Measurements from ENCODE around the gene TRIM71. TPM values are rescaled to one million over a fixed set of nuclear protein-coding genes. Genes with fewer than 3 reads are reported as not detected.
"Not testable (repeated sequence)": the region's sequence is repeated elsewhere in the genome, so short reads cannot be mapped to it uniquely, and the experiment has no call there.

Gene TRIM71
- polyA plus RNA-seq, 3 donors, result 0.02 to 0.33 (median 0.06) TPM

DNA sequence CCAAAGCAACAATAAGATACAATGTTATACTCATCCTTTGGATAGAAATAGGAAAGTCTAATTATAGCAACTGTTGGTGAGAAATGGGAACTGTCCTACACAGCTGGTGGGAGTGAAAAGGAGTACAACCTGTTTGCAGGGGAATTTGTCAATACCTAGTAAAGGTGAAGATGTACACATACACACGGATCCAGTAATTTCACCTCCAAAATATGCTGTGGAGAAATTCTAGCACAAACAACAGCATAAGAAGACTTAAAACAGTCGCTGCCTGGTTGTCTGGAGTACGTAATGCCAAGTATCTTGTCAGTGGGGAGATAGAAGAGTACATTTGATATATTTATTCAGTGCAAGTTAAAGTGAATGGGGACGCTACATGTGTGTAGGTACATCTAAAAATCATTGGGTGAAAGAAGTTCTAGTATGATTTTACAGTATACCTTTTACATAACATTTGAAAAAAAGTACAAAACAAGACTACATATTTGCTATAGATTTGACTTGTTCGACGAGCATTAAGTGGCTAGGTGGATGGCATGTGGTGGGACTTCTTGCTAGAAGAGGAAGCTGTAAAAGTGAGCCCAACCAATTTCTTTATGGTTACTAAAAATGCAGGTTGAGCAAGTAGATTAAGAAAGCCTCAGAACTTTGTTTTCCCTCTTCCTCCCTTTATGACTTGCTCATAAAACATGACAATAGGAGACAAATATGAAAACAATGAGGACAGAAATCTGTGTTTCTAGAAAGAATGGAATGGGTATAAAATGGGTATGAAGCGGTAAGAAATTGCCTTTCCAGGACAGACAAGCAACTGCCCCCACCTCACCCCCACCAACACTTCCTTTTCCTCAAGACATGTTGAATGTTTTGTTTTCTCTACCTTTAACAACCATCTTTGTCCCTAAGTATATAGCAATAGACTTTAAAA is 83.5 kb downstream of the TRIM71 start:
- TF ChIP-seq, protein P1, sequence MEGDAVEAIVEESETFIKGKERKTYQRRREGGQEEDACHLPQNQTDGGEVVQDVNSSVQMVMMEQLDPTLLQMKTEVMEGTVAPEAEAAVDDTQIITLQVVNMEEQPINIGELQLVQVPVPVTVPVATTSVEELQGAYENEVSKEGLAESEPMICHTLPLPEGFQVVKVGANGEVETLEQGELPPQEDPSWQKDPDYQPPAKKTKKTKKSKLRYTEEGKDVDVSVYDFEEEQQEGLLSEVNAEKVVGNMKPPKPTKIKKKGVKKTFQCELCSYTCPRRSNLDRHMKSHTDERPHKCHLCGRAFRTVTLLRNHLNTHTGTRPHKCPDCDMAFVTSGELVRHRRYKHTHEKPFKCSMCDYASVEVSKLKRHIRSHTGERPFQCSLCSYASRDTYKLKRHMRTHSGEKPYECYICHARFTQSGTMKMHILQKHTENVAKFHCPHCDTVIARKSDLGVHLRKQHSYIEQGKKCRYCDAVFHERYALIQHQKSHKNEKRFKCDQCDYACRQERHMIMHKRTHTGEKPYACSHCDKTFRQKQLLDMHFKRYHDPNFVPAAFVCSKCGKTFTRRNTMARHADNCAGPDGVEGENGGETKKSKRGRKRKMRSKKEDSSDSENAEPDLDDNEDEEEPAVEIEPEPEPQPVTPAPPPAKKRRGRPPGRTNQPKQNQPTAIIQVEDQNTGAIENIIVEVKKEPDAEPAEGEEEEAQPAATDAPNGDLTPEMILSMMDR (IDR thresholded peaks at IDR 0.05), result no peak
- H3K4me3 Mint-ChIP-seq, result no peak overlapping the region

DNA sequence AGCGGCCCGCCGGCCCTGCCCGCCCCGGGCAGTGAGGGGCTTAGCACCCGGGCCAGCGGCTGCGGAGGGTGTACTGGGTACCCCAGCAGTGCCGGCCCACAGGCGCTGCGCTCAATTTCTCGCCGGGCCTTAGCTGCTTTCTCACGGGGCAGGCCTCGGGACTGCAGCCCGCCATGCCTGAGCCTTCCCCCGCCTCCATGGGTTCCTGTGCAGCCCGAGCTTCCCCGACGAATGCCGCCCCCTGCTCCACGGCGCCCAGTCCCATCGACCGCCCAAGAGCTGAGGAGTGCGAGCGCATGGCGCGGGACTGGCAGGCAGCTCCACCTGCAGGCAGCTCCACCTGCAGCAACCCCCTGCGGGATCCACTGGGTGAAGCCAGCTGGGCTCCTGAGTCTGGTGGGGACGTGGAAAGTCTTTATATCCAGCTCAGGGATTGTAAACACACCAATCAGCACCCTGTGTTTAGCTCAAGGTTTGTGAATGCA is 85.1 kb downstream of the TRIM71 start:
- H3K27me3 ChIP-seq (ENCODE audit: control insufficient read depth in 2 of 2, insufficient read depth in 2 of 2, low read length in 2 of 2); DNase-seq; H3K27ac ChIP-seq (ENCODE audit: low read depth in 1 of 2, low read length in 2 of 2); intact Hi-C loops (cut with micrococcal nuclease); H3K27me3 Mint-ChIP-seq (ENCODE audit: low read depth in 3 of 3); H3K9me3 Mint-ChIP-seq; H3K9me3 ChIP-seq (replicated peaks in 1 of 2; ENCODE audit: control insufficient read depth in 1 of 2, insufficient read depth in 1 of 2, low read length in 2 of 2); H3K36me3 ChIP-seq (replicated peaks in 1 of 2; ENCODE audit: control insufficient read depth in 1 of 2, insufficient read depth in 2 of 2, low read length in 2 of 2); H3K9ac ChIP-seq (ENCODE audit: insufficient read depth, low read length, poor library complexity, severe bottlenecking); H3K79me2 ChIP-seq (ENCODE audit: insufficient read depth, low read length); H3K36me3 Mint-ChIP-seq; H3K27ac Mint-ChIP-seq; H4K20me1 ChIP-seq (ENCODE audit: insufficient read depth, low read length): not testable (repeated sequence)
- Histone ChIP-seq H3K4me2 (replicated peaks; ENCODE audit: extremely low read depth, low read length, poor library complexity, severe bottlenecking) (peak overlapping the region; percentile 54), H2AFZ (ENCODE audit: insufficient read depth, low read depth, low read length, poor library complexity, severe bottlenecking) (peak overlapping the region; percentile 50), H3K4me3 (replicated peaks in 1 of 3; ENCODE audit: low read depth in 2 of 3, low read length in 3 of 3) (peak overlapping the region; percentile 22 to 52 (median 32)), H3K4me1 (ENCODE audit: control insufficient read depth in 1 of 2, insufficient read depth in 2 of 2, low read length in 2 of 2) (peaks cover 10 to 14% of the 10 kb centered on the region in 2 donors)
- 38% methylated on average over 29 of the region's 31 CpGs for WGBS (ENCODE audit: insufficient coverage)
- Mint-ChIP-seq H3K4me1 (peaks cover 19% of the 10 kb centered on the region), H3K4me3 (peak overlapping the region; percentile 78 to 87)

More for the DNA sequence above, 83.5 kb downstream of the TRIM71 start:
- no CpG with 5 or more reads among the region's 7 CpGs for WGBS (ENCODE audit: insufficient coverage)
- intact Hi-C loops (cut with micrococcal nuclease), result no loop called here
- no peak overlapping the region for H3K9ac ChIP-seq (ENCODE audit: insufficient read depth, low read length, poor library complexity, severe bottlenecking)
- H3K4me3 ChIP-seq (replicated peaks in 1 of 3; ENCODE audit: low read depth in 2 of 3, low read length in 3 of 3), result no peak overlapping the region
- Mint-ChIP-seq H3K36me3 (no peaks in the 10 kb centered on the region), H3K4me1 (peaks cover 19% of the 10 kb centered on the region), H3K9me3 (peaks cover 0 to 7% (median 0%) of the 10 kb centered on the region in 7 donors), H3K27me3 (ENCODE audit: low read depth in 3 of 3) (peaks cover 0 to 4% (median 1%) of the 10 kb centered on the region in 3 donors), H3K27ac (peak overlapping the region in 2 of 7 donors; percentile 45 to 64)
- no peak overlapping the region for H3K4me2 ChIP-seq (replicated peaks; ENCODE audit: extremely low read depth, low read length, poor library complexity, severe bottlenecking)
- H2AFZ ChIP-seq (ENCODE audit: insufficient read depth, low read depth, low read length, poor library complexity, severe bottlenecking), result peak overlapping the region; percentile 23
- H3K36me3 ChIP-seq (replicated peaks in 1 of 2; ENCODE audit: control insufficient read depth in 1 of 2, insufficient read depth in 2 of 2, low read length in 2 of 2), result no peaks in the 10 kb centered on the region
- peaks cover 10 to 14% of the 10 kb centered on the region in 2 donors for H3K4me1 ChIP-seq (ENCODE audit: control insufficient read depth in 1 of 2, insufficient read depth in 2 of 2, low read length in 2 of 2)
- no peaks in the 10 kb centered on the region for H3K79me2 ChIP-seq (ENCODE audit: insufficient read depth, low read length)
- H3K27ac ChIP-seq (ENCODE audit: low read depth in 1 of 2, low read length in 2 of 2), result no peak overlapping the region
- no peak for DNase-seq
- no peaks in the 10 kb centered on the region for H4K20me1 ChIP-seq (ENCODE audit: insufficient read depth, low read length)
- no peaks in the 10 kb centered on the region for H3K27me3 ChIP-seq (ENCODE audit: control insufficient read depth in 2 of 2, insufficient read depth in 2 of 2, low read length in 2 of 2)
- H3K9me3 ChIP-seq (replicated peaks in 1 of 2; ENCODE audit: control insufficient read depth in 1 of 2, insufficient read depth in 1 of 2, low read length in 2 of 2), result no peaks in the 10 kb centered on the region

All from CD14-positive monocyte (primary cell).